NCI-H1105 (cell line): ENCODE results near the gene PAGE1.
"Not testable (repeated sequence)": the region's sequence is repeated elsewhere in the genome, so short reads cannot be mapped to it uniquely, and the experiment has no call there.

Experiments used
- DNase-seq: peaks from one replicate; lab custom pipeline; 2025; lab: John Stamatoyannopoulos, UW

The PAGE1 gene, protein sequence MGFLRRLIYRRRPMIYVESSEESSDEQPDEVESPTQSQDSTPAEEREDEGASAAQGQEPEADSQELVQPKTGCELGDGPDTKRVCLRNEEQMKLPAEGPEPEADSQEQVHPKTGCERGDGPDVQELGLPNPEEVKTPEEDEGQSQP

DNA sequence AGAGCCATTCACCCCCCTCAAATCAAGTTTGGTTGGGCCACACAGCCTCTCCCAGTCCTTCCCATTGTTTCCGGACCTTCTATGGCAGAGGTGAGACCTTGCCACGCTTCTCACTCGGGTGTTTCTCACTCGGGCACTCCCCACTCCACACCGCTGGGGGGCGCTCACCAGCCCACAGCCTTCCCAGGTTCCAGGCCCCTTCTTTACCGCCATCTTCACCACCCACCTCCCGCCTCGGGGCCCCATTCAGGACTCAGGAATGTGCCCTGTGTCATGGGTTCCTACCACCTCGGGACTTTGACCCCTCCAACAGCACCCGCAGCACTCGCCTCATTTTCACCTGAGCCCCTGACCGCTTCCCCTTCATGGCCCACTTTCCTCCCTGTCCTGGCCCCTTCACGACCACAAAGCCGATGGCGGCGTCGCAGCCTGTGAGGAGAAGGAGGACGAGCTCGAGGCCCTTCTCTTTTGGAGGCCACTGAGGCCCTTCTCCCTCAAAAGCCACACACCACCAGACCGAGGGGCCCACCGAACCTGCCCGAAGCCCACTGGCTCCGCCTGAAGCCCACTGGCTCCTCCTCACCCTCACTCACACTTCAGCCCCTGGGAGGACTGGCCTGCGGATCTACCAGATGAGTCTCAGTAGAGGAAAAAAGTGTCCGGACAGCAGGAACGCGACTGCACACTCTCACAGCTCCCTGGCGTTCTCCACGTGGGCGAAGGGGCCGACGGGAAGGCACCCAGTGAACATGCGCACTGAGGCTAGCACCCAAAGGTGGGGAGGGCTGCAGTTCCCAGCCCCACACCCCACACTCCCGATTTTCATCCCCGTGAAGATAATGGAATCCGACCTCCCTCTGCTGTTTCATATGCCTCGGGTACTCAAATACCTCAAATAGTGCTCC lies at the start of gene PAGE1:
Gene PAGE1, minus strand, starts transcription at position 709 of the 905 bp plus-strand sequence. CDS start 1,214 bp downstream, outside the sequence.
- DNase-seq, result no peak

DNA sequence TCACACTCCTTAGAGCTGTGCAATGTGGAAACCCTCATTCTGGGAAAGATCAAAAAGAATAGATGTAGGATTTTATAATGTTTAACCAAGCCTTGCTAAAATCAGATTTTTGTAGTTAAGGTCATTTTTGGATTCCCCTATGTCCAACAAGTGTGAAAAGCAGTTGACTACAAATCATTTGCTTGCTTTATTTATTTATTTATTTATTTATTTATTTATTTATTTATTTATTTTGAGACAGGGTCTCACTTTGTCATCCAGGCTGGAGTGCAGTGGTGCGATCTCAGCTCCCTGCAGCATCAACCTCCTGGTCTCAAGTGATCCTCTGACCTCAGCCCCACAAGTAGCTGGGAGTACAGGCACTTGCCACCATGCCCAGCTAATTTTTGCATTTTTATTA lies 45.7 kb upstream of the PAGE1 start:
- DNase-seq, result not testable (repeated sequence)

DNA sequence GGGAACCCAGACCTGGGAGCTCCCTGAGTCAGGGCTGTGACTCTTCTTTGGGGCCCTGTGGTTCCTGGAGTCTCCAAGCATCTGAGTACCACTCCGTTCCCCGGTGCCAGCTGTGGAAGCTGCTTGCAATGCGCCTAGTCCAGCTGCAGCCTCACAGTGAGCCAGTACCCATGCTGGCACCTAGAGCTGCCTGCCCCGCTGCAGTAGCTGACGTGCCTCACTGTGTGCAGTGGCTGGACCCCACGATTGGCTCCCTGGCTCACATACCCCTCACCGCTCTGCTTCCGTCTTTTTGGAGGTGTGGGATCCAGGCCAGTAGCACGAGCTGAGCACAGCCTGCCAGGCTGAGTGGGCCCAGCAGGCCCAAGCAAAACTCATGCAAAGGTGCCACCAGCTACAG lies 32.1 kb upstream of the PAGE1 start:
- DNase-seq, result no peak

DNA sequence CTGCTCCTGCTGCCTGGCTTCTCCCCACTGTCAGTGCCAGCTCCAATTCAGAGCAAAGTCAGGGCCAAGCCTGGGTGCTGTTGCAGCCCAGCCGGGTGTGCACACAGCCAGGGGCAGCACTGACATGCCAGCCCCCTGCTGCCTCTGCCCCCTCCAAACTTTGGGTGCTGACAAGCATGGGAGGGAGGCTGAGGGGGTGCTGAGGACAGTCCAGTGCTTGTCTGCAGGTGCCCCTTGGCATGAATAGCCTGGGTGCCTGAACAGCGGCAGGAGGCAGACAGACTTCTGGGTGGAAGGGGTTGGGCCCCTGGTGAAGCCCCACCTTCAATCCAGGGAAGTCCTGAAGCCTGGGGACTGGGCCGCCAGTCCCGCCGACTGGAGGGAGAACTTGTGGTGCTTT lies 31.2 kb upstream of the PAGE1 start:
- no peak for DNase-seq

DNA sequence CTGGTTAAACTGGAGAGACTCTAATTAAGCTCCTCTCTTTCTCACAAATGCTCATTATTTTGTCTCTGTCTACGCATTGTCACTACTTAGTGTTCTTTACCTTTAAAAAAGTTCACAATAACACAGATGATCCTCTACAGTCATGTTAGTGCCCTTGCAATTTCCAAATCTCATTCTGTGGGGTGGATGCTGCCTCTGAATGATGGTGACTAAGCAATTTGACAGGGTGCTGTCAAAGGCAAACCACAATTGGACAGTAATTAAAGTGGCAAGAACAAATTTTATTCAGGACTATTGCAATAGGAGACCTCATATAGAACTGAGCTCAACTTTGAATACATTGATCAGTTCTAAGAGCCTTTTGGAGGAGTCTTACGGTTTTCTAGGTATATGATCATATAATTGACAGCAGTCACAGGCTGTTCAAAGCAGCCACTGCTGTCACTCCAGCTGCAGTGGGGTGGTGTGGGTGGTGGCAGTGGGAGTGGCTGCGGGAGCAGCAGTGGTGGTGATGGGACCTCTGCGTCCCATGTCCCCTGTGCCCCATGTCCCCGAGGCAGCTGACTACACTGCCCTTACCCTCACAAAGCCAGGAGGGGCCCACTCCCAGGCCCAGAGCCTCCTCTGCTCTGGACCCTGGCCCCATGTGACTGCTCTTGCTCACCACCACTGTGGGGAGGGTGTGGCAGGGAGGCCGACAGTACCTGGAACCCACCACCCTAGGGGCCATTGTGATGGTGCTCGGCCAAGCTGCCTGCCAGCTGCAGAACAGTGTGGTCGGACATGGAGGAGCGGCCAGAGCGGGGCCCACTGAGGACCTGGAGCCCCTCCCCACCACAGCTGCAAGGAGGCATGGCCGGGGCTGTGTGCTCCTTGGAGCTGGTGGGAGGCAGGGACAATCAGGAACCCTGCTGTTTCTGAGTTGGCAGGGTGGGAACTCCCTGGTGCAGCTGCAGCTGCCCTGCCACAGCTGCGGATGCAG lies 30.4 kb upstream of the PAGE1 start:
- no peak for DNase-seq

DNA sequence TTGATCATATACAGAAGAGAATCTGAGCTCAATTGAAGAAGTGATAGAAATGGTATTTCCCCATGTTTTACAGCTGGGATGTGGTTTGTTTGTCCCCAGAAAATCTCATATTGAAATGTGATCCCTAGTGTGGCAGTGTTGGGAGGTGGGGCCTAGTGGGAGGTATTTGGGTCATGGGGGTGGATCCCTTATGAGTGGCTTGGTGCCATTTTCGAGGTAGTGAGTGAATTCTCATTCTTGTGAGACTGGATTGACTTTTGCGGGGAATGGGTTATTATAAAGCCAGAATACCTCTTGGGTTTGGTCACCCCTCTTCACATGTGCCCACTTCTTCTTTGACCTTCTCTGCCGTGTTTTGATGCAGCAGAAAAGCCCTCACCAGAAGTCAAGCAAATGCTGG lies 29.6 kb upstream of the PAGE1 start:
- DNase-seq, result no peak

DNA sequence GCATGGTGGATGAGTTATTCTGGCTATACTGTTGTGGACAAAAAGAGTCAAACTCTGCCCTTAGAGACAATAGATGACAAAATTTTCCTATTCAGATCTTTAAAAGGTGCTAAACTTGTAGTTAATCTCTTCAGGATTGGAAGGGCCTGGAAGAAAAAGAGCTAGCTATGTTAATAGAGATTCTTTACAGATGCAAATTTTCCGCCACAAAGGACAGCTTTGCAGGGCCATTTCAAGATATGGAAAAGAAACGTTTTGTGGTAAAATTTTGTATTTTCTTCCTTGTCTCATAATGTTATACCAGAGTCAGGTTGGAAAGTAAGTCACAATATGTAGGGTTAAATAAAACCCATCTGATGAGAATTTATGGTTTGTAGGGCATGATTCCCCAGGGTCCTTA lies 24.3 kb upstream of the PAGE1 start:
- DNase-seq, result not testable (repeated sequence)

DNA sequence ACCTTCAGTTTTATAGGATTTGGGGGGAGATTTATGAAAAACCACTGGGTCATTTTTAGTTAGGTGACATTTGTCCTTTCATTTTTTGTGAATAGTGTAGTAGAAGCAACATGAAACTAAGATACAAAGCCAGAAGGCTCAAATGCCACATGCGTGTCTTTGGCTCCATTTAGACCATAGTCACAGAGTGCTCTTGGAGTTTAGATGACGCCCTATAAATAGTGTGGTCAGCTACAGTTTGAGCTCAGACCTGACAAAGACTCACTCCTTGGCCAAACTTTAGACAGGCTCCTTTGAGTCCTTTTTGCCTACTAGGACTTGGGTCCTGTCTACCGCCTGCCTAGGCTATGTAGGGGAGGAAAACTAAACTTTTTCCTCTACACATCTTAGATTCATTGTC lies 16.8 kb upstream of the PAGE1 start:
- DNase-seq, result no peak

DNA sequence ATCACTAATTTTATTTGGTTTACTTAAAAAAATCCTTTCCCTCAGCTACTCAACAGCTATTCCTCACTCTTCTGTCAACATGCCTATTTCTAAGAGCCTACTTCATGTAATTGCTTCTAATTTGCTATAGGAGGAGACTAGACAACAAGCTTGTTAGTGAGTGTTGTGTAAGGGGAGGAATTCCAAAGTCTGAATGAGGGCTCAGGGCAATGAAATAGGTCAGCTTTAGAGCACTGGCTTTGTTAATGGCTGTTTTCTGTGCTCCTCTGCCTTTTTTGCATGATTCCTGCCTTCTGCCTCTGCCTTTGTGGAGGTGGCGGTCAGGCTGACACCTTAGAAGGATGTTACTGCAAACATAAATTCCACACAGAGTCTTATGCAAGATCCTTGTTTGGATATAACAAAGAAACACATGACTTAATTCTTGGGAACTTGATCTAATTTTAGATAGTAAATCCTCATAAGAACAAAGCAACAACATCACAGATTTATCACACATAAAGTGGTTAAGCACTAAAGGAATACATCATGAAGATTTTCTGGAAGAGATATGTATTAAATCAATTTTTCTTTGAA lies 15.0 kb upstream of the PAGE1 start:
- DNase-seq, result no peak

DNA sequence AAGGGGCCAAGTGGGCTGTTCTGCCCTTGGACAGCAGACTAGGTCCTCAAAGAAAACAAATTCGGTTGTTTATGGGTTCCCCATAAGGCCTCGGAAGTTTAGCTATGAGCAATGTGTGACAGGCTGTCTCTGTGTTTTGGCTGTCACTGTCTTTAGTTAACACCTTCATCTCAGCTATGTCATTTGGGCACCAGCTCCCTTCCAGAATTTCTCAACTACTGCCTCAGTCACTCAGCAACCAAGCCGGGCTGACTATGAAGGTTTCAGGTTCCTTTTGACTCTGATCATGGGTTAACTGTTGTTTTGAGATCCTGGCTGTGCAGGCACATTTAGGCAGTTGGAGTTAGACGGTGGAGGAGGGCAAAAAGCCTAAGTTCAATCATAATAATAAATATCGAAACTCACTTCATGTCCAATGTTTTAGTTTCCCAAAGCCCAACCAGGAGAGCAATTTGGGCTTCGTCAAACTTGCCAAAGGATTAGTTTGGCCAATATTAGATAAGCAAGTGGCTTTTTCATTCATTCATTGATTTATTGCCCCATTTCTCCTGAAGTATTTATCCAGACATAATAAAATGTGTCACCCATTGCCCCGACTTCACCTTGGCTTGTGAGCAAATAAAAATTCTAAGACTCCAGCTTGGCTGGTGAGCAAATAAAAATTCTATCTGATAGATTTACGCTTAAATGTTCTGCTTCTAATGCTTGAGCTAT lies 9.1 kb upstream of the PAGE1 start:
- no peak for DNase-seq

DNA sequence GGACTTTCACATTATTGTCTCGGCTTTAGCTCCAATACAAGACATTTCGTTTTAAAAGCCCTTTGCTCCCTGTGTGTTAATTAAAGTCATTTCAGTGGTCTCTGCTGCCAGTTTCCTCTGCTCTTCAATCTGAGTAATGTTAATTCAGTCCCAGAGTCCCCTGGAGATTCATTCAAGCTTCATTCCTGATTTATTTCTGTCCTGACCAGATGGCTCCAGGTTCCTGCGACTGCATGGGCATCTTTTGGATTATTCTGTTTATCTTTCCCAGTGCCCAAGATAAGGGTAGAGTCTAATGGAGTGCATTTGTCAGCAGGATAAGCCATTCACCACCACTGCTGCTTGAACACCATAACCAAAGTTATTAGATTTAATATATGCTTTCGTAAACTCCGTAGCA lies 6.1 kb upstream of the PAGE1 start:
- no peak for DNase-seq

DNA sequence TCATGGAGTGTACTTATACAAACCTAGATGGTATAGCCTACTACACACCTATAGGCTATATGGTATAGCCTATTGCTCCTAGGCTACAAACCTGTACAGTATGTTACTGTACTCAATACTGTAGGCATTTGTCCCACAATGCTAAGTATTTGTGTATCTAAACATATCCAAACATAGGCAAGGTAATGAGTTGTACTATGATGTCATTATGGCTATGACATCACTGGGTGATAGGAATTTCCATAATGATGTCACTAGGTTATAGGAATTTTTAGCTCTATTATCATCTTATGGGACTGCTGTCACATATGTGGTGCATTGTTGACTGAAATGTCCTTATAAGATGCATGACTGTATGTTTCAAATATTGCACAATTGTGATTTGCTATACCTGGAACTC lies 5.5 kb upstream of the PAGE1 start:
- DNase-seq, result no peak

DNA sequence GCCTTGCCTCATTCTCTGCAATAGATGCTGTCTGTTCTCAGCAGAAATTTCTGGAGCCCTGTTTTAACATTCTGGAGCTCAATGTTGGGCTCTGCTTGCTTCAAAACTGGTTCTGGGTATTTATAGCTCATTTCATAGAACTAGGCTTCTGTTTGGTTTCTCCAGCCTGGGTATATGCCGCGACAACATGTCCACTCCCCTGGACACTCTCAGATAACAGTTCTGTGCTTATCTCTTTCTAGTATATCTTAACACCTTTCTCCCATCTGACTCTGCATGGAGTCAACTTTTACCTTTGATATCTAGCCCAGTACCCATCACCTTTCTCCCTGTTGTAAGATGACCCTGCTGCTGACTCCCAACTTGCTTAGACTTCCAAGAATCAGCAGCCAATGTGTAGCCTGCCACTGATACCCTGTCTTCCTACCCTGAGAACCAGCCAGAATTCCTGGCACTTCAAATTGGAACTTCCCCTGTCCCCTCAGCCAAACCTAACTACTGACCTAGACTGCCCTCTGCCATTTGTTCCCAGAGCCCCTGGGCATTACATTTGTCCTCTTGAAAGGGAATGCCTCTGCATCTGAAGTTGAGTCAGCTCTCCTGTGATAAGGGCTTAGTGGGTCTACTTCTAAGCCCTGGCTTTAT lies 20.6 kb downstream of the PAGE1 start:
- DNase-seq, result no peak

DNA sequence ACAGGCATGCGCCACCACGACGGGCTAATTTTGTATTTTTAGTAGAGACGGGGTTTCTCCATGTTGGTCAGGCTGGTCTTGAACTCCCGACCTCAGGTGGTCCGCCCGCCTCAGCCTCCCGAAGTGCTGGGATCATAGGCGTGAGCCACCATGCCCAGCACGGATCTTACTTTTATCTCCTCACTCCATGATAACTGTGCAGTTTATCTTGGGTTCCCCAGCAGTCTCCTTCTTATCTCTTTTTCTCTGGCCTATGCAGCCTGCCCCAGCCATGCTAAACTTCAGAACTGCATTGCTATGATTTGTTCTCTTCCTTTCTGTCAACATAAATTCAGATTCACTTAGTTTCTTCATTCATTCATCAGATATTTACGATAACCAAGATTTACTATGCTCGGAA lies 22.4 kb downstream of the PAGE1 start:
- no peak for DNase-seq

DNA sequence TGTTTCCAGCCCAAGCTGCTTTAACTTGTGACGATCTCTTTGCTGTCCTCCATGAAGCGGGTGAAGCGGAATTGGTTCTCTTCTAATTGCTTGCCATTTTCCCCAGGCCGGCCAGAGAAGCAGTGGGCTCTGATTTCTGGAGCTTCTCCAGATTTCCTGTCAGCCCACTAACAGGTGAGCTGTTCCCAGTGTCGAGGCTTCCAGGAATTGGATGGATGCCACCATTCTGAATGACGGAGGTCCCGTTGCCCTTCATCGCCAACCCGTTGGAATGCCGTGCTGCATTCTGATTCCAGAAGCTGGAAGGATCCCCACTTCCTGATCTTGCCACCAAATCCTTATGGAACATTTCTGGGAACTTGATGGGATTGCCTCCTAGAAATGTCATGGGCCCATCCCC lies 31.0 kb downstream of the PAGE1 start:
- DNase-seq, result no peak

DNA sequence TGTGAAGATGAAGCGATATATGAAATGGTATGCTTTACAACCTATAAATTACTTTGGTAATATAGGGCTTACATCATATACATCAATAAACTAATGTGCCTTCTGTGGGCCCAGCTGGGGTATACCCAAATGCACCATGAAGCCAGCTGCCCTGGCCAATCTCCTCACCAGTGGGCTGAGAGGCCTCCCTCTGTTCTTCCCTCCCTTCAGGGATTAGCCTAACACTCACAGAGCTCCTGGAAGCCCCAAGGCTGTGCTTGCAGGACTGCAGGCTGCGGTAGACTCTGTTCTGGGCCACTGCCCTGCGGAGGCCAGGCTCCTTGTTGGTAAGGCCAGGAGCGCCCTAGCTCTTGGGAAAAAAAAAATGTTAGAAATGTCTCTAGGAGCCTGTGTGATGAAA lies 33.9 kb downstream of the PAGE1 start:
- DNase-seq, result no peak

DNA sequence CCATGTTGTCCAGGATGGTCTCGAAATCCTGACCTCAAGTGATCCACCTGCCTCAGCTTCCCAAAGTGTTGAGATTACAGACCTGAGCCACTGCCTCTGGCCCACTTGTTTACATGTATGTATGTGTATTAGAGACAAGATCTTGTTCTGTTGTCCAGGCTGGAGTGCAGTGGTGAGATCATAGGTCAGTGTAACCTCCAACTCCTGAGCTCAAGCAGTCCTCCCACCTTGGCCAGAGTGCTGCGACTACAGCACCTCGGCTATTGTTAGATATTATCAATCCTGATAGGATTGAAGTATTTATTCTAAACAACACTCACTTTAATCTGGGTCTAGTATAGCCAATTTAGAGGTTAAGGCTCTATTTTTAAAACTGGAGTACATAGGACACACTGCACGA lies 36.0 kb downstream of the PAGE1 start:
- DNase-seq, result no peak

DNA sequence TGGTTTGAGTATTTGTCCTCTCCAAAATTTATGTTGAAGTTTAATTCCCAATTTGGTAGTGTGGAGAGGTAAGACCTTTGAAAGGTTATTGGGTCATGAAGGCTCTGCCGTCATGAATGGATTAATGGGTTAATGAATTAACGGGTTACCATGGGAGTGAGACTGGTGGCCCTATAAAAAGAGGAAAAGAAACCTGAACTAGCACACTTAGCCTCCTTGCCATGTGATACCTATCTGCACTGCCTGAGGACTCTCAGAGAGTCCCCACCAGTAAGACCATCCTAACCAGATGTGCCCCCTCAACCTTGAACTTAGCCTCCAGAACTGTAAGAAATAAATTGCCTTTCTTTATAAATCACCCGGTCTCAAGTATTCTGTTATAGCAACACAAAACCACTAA lies 39.3 kb downstream of the PAGE1 start:
- DNase-seq, result no peak

DNA sequence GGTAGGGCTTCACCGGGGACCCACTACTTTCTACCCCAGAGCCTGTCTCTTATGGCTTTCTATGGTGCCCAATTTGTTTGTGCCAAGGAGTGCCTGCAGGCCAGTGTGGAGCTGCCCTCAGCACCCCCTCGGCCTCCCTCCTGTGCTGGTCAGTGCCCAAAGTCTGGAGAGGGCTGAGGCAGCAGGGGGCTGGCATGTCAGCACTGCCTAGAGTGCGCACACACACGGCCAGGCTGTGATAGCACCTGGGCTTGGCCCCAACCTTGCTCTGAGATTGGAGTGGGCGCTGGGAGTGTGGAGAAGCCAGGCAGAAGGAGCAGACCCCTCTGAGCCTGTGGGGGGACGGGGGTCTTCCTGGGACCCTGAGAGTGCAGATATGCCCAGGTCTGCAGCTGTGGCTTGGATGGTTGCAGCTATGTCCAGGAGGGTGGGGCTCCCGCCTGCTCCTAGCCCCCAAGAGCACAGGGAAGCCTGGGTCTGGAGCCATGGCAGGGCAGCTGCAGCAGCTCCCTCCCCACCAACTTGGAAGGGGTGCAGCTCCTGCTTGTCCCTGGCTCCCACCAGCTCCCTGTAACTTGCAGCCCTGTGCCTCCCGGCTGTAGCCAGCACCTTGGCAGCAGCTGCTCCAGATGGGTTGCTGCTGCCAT lies 50.7 kb downstream of the PAGE1 start:
- no peak for DNase-seq
